Right atrium auricular region (tissue), 2 donors: ENCODE results near the gene PXDC1. TPM values are rescaled to one million over a fixed set of nuclear protein-coding genes. Genes with fewer than 3 reads are reported as not detected.

Source experiments
- DNase-seq: peaks from one replicate; pipeline ENCODE4 v3.0.0-alpha.2; 2019; ENCODE audit warnings: low spot score
- H3K27ac ChIP-seq, 2 donors: fragments of 200-600 bp; sonication (generic); 1 replicate in 1 of 2; 2 replicates in 1 of 2; pipeline ENCODE4 v1.5.1; 2016 to 2019
- H3K27me3 ChIP-seq, 2 donors: fragments of 200-600 bp; sonication (generic); one replicate each; pipeline versions ENCODE4 v1.5.1 to v1.6.0; 2017 to 2019
- H3K36me3 ChIP-seq: fragments of 200-600 bp; sonication (generic); one replicate; pipeline ENCODE4 v1.5.1; 2016
- H3K4me1 ChIP-seq, 2 donors: fragments of 200-600 bp; sonication (generic); one replicate each; pipeline versions ENCODE4 v1.5.1 to v1.6.0; 2017 to 2019
- H3K4me3 ChIP-seq, 2 donors: fragments of 200-600 bp; sonication (generic); 1 replicate in 1 of 2; 2 replicates in 1 of 2; pipeline ENCODE4 v1.5.1; 2017 to 2019; ENCODE audit warnings: mild to moderate bottlenecking in 1 of 2, moderate library complexity in 1 of 2
- H3K9me3 ChIP-seq, 2 donors: fragments of 200-600 bp; sonication (generic); one replicate each; pipeline ENCODE4 v1.5.1; 2019
- total RNA-seq, 2 donors: library from RNA; depleted of rRNA; stranded (reverse); fragments of >200 nt; gene quantifications; one replicate each; pipeline ENCODE4 v1.1.0, GENCODE V29; 2016
- TF ChIP-seq, protein P1 (sequence below), 2 donors: fragments of 200-600 bp; sonication (generic); IDR thresholded peaks; one replicate each; pipeline ENCODE4 v1.5.1; 2019; ENCODE audit warnings: antibody characterized with exemption in 2 of 2

PXDC1 gene
- total RNA-seq, 2 donors from 2014 or later, result 43.5 to 77.2 TPM

DNA sequence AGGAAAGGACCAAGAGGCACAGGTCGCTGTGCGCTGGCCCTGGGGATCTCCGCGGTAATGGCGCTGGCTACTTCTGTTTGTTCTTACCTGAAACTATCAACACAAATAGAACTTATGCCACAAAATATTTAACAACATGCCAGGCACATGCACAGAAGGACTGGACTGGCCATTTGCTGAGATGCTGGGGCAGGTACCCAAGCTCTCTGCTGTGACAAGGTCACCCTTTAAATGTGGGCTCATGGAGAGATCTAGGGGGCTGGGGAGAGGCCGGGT, 28.0 kb upstream of the PXDC1 start:
- H3K27me3 ChIP-seq, result no peaks in the 10 kb centered on the region
- no peaks in the 10 kb centered on the region for H3K9me3 ChIP-seq
- no peak overlapping the region for H3K27ac ChIP-seq
- no peaks in the 10 kb centered on the region for H3K4me1 ChIP-seq
- no peaks in the 10 kb centered on the region for H3K36me3 ChIP-seq
- DNase-seq, result no peak
- no peak overlapping the region for H3K4me3 ChIP-seq
- TF ChIP-seq, protein P1, sequence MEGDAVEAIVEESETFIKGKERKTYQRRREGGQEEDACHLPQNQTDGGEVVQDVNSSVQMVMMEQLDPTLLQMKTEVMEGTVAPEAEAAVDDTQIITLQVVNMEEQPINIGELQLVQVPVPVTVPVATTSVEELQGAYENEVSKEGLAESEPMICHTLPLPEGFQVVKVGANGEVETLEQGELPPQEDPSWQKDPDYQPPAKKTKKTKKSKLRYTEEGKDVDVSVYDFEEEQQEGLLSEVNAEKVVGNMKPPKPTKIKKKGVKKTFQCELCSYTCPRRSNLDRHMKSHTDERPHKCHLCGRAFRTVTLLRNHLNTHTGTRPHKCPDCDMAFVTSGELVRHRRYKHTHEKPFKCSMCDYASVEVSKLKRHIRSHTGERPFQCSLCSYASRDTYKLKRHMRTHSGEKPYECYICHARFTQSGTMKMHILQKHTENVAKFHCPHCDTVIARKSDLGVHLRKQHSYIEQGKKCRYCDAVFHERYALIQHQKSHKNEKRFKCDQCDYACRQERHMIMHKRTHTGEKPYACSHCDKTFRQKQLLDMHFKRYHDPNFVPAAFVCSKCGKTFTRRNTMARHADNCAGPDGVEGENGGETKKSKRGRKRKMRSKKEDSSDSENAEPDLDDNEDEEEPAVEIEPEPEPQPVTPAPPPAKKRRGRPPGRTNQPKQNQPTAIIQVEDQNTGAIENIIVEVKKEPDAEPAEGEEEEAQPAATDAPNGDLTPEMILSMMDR (IDR thresholded peaks at IDR 0.05), result no peak

DNA sequence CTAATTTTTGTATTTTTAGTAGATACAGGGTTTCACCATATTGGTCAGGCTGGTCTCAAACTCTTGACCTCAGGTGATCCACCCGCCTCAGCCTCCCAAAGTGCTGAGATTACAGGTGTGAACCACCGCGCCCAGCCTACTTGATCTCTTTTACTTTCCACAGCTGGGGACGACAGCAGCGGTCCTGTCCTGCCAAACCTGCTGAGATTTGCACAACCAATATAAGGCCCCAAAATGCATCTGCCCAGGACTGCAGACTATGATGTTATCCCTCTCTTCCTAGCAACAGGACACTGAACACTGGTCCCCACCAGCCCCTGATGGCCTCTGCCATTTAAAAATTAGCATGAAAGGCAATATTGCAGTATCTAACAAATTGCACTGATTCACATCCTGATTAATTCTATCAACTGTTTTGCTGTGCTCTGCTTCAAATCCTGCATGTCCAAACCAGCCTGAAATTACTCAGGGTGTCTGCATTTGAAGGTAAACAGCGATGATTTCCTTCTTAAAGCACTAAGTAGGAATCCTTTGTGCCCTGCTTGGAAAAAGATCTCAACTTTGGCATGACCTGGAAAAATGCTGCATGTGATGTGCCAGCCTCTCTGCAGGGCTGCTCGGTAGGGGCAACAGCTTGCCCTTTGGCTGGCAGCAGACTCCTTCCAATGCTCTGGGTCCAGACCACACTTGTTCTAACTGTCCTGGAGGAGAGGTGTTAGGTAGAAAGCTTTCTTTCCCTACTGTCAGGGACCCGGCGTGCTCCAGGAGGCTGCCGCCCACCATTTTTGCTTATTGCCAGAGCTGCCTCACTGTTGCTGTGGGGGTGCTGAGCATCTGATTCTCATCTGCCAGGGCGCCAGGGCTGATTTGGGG, 27.4 kb upstream of the PXDC1 start:
- H3K36me3 ChIP-seq, result no peaks in the 10 kb centered on the region
- TF ChIP-seq, protein P1 (IDR thresholded peaks at IDR 0.05), result no peak
- no peaks in the 10 kb centered on the region for H3K9me3 ChIP-seq
- no peak overlapping the region for H3K27ac ChIP-seq
- no peaks in the 10 kb centered on the region for H3K27me3 ChIP-seq
- DNase-seq, result no peak
- no peak overlapping the region for H3K4me3 ChIP-seq
- no peaks in the 10 kb centered on the region for H3K4me1 ChIP-seq

DNA sequence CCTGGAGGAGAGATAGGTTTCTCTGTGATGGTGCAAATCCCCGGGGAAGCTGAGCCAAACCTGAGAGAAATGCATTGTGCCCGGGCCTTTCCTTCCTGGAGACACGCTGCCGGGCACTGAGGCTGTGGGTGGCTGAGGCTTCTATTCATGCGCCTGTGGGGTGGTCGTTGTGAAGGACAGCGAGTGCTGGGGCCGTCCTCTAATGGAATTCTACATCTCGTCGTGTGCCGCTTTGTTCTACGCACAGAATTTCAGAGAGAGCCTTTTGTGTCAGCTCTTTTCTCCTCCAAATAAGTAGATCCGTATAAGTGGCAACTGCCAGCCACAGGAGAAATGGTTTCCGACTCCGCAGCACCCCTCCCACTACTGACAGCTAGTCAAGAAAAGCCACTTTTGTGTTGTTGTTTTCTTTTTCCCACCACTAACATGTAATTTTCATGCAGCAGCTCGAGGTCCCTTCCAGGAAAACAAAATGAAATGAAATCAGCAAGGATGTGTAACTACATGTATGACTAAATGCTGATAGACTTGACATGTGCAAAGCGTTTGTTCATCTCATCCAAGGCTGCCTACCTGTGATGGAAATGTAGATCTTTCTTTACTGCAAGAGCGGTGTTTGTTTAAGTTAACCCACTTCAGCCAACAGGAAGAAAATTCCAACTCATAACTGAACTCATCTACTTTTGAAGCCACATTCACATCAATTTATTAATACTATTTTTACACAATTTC, 26.4 kb upstream of the PXDC1 start:
- H3K27me3 ChIP-seq, result no peaks in the 10 kb centered on the region
- no peaks in the 10 kb centered on the region for H3K36me3 ChIP-seq
- TF ChIP-seq, protein P1 (IDR thresholded peaks at IDR 0.05), result no peak
- H3K27ac ChIP-seq, result no peak overlapping the region
- H3K4me1 ChIP-seq, result no peaks in the 10 kb centered on the region
- no peak for DNase-seq
- H3K9me3 ChIP-seq, result no peaks in the 10 kb centered on the region
- H3K4me3 ChIP-seq, result no peak overlapping the region

DNA sequence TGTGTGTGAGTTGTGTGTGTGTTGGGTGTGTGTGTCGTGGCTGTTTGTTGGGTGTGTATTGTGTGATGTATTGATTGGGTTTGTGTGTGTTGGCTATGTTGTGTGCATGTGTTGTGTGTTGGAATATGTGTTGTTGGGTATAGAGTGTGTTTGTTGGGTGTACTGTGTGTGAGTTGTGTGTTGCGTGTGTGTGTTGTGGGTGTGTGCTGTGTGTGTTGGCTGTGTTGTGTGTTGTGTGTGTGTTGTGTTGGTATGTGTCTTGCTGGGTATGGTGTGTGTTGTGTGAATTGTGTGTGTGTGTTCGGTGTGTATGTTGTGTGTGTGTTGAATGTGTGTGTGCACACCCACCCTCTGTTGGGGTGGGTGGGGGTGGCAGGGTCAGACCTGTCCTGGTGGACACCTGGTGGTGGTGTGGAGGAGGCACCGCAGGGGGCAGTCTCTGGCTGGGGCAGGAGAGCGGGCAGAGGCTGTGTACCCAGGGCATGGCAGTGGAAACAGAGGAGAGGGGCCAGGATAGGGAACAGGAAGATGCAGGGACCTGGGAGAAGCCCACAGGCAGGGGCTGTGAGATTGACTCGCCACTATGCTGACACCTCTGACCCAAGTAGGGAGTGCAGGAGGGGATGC, 25.5 kb upstream of the PXDC1 start:
- Histone ChIP-seq H3K4me1 (no peaks in the 10 kb centered on the region), H3K27ac (no peak overlapping the region), H3K27me3 (no peaks in the 10 kb centered on the region), H3K9me3 (no peaks in the 10 kb centered on the region), H3K4me3 (no peak overlapping the region), H3K36me3 (no peaks in the 10 kb centered on the region)
- TF ChIP-seq, protein P1 (IDR thresholded peaks at IDR 0.05), result no peak
- DNase-seq, result no peak

DNA sequence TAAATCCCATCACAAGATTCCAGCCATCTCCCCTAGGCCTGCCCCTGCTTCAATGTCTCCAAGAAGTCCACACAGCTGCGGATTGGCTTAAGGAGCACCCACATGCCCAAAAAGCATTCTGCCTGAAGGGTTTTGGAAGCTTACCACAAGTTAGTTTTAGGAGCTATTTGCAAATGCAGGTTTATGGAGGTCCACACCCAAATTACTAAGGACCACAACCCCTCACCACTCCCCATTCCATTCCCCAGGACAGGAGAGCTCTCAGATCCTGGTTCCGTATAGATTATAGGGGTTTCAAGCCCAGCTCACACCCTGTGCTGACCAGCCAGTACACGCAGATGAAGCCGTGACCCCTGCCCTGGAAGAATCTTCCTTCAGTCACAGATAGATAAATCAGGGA, 24.3 kb upstream of the PXDC1 start:
- no peak overlapping the region for H3K4me3 ChIP-seq
- DNase-seq, result no peak
- no peaks in the 10 kb centered on the region for H3K4me1 ChIP-seq
- H3K27ac ChIP-seq, result no peak overlapping the region
- no peaks in the 10 kb centered on the region for H3K36me3 ChIP-seq
- H3K9me3 ChIP-seq, result no peaks in the 10 kb centered on the region
- TF ChIP-seq, protein P1 (IDR thresholded peaks at IDR 0.05), result no peak
- H3K27me3 ChIP-seq, result no peaks in the 10 kb centered on the region
